Hematopoietic multipotent progenitor cell treated with erythropoietin and hydrocortisone succinate and interleukin-3 and kit ligand, for 15 days (in vitro differentiated cells): ENCODE results near the gene IL6R.
"Not testable (repeated sequence)": the region's sequence is repeated elsewhere in the genome, so short reads cannot be mapped to it uniquely, and the experiment has no call there.

Source experiments
- DNase-seq: peaks from one replicate; pipeline ENCODE4 v3.0.0-alpha.2; 2015; ENCODE audit warnings: low spot score

Gene IL6R

DNA sequence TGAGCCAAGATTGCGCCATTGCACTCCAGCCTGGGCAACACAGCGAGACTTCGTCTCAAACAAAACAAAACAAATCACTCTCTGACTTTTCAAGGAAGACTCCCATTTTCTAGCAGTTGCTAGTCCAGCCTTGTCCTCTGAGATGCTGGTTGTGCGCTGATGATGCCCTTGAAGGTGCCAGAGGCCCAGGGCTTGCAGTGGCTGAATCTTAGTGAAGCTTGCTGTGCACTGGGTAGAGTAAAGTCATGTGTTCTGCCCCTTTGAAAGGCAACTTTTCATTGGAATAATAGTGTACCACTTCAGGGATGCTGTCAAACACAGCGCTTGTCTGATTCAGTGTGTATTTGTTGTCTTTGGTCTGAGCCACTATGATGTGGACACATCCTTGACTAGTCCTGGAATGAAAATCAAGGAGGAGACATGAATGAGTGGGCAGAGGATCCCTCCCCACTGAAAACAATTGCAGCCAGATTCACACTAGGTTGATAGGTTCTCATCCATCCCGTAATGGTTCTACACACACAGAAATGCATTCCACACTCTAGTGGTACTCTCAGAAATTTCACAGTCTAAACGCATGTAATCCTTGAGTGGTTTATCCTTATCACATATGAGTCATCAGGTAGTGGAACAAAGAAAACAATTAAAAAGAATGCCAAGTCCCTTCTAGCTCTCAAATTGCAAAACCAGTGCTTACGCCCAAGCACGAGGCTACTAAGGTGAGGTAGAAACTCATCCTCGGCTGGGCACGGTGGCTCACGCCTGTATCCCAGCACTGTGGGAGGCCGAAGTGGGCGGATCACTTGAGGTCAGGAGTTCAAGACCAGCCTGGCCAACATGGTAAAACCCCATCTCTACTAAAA is 79.0 kb downstream of the IL6R start:
- no peak for DNase-seq

DNA sequence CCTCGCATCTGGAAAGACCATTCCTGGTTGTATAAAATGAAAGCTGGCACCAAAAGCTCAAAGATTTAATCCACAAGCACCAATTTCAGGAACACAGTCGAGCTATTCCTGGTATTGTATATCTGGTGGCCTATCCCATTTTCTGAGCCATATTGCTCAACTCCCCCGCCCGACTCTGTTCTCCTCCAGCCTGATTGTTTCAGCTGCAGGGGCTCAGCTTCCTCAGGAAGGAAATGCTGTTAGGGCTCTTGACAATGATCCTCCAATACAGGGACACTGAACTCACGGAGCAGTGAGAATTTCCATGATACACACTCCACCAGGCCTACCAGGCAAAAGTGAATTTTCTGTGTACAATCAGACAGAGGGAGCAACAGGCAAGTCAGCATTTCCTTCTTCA is 80.0 kb downstream of the IL6R start:
- DNase-seq = no peak

GRCh38 chr1:154485910-154486496 is 80.9 kb downstream of the IL6R start:
- DNase-seq = no peak

DNA sequence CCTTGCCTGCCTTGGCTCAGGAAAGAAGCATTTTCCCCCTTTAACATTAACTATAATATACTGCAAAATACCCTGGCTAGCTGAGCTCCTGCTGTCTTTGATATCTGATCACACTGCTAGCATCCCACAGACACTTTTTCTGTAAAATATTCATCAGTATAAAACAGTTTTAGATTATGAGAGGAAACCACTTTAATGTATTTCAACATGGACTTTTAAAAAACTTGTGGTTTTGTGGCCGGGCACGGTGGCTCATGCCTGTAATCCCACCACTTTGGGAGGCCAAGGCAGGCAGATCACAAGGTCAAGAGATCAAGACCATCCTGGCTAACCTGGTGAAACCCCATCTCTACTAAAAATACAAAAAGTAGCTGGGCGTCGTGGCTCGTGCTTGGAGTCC is 81.6 kb downstream of the IL6R start:
- DNase-seq = not testable (repeated sequence)

- no peak for DNase-seq
Observed at GRCh38 chr1:154488922-154489321, 83.8 kb downstream of the IL6R start.

DNA sequence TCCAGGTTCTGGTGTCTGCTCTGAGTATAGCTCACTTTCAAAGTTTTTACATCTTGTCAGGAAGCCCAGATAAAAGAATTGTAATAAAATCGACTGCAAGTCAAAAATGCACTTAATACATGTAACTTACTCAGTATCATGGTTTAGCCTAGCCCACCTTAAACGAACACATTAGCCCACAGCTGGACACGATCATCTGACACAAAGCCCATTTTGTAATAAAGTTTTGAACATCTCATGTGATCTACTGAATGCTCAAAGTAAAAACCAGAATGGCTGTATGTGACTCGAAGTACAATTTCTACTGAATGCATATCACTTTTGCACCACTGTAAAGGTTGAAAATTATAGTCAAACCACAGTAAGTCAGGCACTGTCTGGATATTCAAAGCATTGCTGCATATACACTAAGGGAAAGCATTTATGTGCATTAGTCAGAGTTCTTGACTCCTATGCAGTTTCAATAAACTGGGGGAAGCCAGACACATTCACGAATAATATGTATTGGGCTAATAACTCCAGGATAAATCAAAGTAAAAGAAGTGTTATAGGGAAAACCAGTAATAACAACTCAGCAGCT is 84.6 kb downstream of the IL6R start:
- DNase-seq = no peak

DNA sequence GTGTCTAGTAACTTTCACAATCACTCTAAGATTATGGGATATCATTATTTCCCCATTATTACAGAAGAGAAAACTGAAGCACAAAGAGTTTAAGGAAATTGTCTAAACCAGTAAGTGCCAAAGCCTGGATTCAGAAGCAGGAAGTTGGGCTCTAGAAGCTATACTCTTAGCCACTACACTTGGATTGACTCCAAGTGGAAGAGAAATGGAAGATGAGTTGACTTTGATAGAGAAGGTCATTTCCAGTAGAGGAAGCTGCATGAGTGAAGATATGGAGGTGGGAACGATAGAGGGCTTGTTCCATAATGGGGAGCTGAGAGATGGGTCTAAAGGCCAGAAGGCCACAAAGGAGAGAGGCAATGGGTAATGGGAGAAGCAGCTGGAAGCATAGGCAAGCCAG is 85.2 kb downstream of the IL6R start:
- no peak for DNase-seq

DNA sequence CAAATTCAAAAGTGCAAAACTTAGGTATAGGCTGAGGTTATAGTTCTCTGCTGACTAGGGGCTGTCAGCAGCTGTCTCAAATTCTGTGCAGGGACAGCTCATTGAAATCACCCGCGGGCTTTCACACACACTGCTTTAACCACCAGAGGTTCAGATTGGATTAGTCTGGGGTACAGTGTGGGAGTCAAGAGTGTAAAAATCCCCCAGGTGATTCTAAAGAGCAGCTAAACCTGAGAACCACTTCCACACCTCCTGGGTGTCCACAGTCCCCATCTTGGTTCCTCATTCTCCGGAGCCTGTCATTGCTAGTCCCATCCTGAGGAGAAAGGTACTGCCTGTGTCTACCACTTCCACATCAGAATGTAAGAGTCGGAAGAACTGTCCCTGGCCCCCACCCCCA is 87.0 kb downstream of the IL6R start:
- DNase-seq = no peak

- no peak for DNase-seq
Observed at GRCh38 chr1:154493276-154493675, 88.1 kb downstream of the IL6R start.

DNA sequence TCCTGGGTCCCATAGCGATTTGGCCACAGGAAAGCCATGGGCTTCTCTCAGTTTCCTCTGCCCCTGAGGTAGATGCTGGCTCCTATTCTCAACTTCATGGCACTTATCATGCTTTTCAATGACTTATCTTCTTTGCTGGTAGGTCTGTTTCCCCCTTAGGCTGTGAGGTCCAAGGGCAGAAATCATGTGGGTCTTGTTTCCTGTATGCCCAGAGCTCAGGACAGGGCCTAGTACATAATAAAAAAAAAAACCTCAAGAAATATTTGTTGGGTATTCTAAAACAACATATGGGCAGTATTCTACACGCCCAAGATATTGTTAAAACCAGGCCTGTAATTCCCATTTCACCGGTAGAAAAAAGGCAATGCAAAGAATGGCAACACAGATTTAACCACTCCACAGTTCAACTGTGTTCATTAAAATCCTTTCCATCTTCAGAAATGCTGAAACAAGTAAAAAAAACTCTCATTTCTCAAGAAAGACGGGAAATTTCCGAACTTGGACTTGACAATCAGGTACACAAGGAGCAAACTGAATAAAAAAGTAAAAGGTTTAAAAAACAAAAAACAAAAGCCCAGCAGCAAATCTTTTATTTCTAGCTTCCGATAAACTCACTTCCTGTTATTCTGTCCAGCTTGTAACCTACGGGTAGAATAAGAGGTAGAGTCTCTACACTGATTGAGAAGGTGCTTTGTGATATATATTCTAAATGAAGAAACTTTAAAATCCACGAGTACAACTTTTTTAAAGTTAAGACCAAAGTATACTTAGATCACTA is 90.5 kb downstream of the IL6R start:
- no peak for DNase-seq

- DNase-seq = no peak
Observed at GRCh38 chr1:154496383-154496782, 91.2 kb downstream of the IL6R start.

GRCh38 chr1:154497026-154497806 is 92.1 kb downstream of the IL6R start:
- DNase-seq = no peak

DNA sequence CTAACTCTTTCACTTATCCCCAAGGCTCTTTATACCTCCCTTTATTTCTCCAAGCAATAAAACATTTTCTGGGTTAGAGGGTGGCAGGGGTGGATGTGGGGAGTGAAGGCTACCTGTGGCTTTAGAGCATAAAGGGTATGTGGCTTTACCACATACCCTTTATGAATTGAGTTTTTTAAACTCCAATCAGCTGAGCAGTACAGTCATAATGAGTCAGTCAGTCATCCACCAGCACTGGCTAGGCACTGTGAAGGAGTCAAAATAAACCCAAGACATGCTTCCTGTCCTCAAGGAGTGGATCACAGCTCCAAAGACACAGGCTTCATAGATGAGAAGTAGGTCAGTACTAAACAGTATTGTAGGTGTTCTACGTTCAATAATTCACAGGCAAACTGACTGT is 94.3 kb downstream of the IL6R start:
- DNase-seq = no peak

DNA sequence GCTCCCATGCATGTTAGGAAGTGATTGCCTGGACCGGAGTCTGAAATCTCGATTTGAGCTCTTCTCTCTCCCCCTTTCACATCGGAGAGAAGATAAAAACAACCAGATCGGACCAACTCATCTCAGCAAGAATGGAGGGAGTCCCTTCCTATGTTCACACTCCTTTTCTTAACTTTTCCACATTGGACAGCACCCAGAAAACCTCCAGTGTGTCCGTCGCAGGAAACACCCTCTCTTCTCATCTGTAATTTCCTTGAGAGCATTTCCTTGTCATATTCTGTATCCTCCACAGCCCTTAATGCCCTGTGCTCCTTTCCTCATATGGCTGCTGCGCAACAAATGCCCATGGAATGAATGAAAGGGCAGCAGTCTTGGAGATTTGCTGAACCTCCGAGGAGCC is 95.4 kb downstream of the IL6R start:
- no peak for DNase-seq

DNA sequence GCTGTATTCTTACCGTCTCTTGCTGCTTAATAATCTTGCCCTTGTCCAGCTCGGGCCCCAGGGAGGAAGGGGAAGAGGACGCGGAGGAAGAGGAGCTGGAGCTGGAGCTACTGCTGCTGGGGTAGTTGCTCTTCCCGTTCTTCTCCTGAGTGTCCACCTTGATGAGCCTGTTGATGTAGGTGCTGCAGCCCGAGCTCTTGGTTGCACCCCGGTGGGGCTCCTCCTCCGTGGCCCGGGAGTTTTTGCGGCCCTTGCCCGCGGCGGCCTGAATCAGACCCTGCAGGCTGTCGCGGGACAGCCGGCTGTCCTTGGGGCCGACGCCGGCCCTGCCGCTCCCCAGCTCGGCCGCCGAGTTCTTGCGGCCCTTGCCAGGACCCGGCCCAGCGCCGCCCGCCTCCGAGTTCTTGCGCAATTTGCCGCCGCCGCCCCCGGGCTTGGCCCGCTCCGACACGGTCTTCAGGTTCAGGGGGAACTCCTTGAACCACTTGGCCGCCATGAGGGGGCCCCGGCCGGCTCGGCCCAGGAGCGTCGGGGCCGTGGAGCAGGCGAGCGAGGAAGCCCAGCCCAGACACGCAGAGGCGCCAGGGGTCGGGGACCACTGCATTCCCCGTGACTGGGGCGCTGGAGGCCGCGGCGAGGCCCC is 96.4 kb downstream of the IL6R start:
- no peak for DNase-seq

DNA sequence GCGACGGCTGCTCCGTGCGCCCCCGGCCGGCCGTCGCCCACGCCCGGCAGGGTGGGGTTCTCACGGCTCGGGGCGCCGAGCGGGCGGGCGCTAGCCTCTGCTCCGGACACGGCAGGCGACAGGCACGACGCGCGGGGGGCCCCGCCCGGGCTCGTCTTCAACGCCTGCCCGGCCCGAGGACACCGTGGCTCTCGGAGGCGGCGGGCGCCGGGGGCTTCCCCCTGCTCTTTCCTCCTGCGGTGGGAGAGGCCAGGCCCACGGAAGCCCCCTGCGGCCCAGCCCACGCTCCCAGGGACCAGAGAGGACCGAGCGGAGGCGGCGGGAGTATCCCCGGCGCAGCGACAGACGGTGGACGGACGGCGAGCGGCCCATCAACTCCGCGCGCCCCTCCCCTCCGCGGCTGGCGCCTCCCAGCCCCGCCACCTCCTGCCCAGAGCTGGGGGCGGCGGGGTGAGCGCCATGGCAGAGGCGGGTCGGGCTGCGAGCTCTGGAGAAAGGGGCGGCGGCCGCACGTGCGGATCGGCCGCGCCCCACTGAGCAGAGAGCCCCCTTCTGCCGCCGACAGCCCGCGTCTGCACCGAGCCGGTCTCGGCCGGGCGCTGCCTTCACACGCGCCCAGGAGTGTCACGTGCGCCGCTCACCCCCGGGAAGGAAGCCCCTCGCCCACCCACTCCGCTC is 97.1 kb downstream of the IL6R start, which contains the start of the genes SHE and TDRD10:
Gene SHE, minus strand, starts transcription at position 347 of the 678 bp plus-strand sequence. CDS start 386 bp downstream, outside the sequence.
Gene TDRD10, plus strand, starts transcription at position 154 of the 678 bp plus-strand sequence. CDS start 4,685 bp downstream, outside the sequence.
- DNase-seq = no peak

DNA sequence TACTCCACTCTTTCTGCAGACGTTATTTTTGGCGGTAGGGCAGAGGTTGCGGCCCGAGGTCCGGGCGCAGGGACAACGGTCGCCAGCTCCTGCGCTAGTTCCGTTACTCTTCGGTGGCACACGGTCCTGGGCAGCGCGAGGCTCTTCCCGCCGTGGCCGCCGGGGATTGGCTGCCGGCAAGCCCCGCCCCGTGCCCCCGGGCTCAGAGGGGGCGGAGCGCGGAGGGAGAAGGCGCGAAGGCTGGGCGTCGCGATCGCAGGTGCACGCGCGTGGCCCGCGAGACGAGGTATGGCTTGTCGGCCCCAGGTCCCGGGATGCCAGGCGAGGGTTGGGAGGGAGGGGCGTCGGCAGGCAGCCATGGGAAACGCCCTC is 97.6 kb downstream of the IL6R start:
- DNase-seq = no peak

DNA sequence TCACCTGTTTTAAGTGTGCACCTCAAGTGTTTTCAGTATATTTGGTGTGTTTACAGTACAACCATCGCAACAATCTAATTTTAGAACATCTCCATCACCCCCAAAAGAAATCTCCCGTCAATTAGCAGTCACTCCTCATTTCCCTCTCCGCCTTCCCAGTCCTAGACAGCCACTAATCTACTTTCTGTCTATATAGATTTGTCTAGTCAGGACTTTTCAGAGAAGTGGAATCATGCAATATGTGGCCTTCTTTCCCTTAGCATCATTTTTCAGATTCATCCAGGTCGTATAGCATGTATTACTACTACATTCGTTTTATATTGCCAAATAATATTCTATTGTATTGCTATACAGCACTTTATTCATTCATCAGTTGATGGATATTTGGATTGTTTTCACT is 98.8 kb downstream of the IL6R start:
- DNase-seq = no peak

DNA sequence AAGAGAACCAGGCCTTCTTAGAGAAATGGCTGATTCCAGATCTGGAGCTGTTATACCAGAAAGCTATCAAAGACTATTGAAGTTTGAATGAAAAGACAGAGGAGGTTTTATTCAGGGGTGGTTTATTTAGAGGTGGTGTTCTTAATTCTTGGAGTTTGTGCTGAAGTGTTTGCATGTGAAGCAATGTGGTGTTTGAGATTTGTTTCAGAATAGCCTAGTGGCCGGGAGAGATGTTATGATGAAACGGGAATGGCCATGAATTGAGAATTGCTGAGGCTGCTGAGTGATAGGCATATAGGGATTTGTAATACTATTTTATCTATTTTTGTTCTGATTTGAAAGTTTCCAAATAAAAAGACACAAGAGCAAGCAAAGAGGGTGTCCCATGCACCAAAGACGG is 107.6 kb downstream of the IL6R start:
- DNase-seq = no peak

- no peak for DNase-seq
Observed at GRCh38 chr1:154514066-154514553, 109.0 kb downstream of the IL6R start.
